HUES64 (cell line): ENCODE data around the gene TRPV4. TPM values are rescaled to one million over a fixed set of nuclear protein-coding genes. Genes with fewer than 3 reads are reported as not detected.
A peak's percentile ranks its signal among the peaks of the same experiment; 100 is the strongest.

ENCODE experiments used
- H3K27ac ChIP-seq: 2 replicates; pipeline ENCODE4 v1.7.0; 2013; ENCODE audit warnings: low read depth, low read length, inconsistent platforms
- H3K27me3 ChIP-seq: 2 replicates; pipeline ENCODE4 v1.6.1; 2013; ENCODE audit warnings: mild to moderate bottlenecking, low read length; ENCODE audit not compliant: insufficient read depth
- H3K36me3 ChIP-seq: 2 replicates; pipeline ENCODE4 v1.6.1; 2013; ENCODE audit warnings: mild to moderate bottlenecking, low read length; ENCODE audit not compliant: insufficient read depth
- H3K4me1 ChIP-seq: 2 replicates; pipeline ENCODE4 v1.6.1; 2013; ENCODE audit warnings: mild to moderate bottlenecking, low read length, moderate library complexity; ENCODE audit not compliant: insufficient read depth
- H3K4me3 ChIP-seq: 2 replicates; pipeline ENCODE4 v1.5.1; 2013; ENCODE audit warnings: mild to moderate bottlenecking, low read length, moderate library complexity
- H3K9ac ChIP-seq: 2 replicates; pipeline ENCODE4 v1.6.1; 2013; ENCODE audit warnings: mild to moderate bottlenecking, low read depth, low read length
- H3K9me3 ChIP-seq: 2 replicates; pipeline ENCODE4 v1.6.1; 2013; ENCODE audit warnings: low read depth, low read length; ENCODE audit not compliant: insufficient read depth
- WGBS: fragments of 150-250, 120-280 bp; methylation state at CpG from one replicate; pipeline ENCODE4 v1.1.7; 2013; ENCODE audit warnings: missing lambda C conversion rate; 5-methylcytosine and 5-hydroxymethylcytosine counted together
- polyA plus RNA-seq, 2 experiments: library from polyadenylated mRNA; stranded (reverse); fragments of 50-300 nt; gene quantifications; one replicate each; pipeline ENCODE4 v1.2.3, GENCODE V29; 2013

Gene TRPV4
- polyA plus RNA-seq (2013, experiment 1 of 2), result 1.7 TPM
- 2.3 TPM for polyA plus RNA-seq (2013, experiment 2 of 2)

DNA sequence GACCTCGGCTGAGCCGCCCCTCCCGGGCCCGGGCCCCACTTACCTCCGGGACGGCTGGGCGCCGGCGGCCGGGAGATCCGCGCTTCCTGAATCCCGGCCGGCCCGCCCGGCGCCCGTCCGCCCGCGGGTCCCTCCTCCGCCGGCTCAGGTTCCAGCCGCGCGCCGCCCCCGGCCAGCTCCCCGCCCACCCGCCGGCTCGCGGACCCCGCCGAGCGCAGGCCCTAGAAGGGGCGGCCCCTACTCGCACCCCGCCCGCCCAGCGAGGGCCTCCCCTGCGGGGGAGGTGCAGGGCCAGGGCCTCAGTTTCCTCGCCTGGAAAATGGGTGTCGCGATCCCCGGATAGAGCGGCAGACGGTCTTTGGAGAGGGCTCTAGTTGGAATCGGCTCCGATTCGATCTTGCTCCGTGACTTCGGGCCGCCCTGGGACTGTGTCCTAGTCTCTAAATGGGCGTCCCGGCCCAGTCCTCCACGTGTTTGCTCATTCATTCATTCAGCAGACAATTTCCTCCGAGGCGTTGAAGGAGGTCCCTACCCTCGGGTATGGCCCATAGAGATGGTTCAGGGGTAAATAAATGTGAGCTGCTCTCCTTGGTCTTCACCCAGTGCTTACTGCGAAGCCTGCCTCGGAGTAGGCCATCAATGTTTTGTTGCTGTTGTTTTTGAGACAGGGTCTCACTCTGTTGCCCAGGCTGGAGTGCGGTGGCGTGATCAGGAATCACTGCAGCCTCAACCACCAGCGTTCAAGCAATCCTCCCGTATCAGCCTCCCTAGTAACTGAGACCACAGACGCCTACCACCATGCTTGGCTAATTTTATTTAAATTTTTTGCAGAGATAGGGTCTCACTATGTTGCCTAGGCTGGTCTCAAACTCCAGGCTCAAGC, at the start of gene TRPV4:
Gene TRPV4, minus strand, starts transcription at position 92 of the 883 bp plus-strand sequence. CDS start 18,602 bp downstream, outside the sequence.
- Histone ChIP-seq H3K9ac (peak within 1 kb of the TSS; percentile 70), H3K4me1 (0 out of 2 replicates have a peak, but pooled peaks cover 3% of the 10 kb centered on the region), H3K4me3 (peak within 1 kb of the TSS; percentile 57), H3K27ac (no peak within 1 kb of the TSS), H3K36me3 (no peaks in the 10 kb centered on the region), H3K27me3 (no peaks in the 10 kb centered on the region), H3K9me3 (no peaks in the 10 kb centered on the region)
- WGBS, result 21% methylated on average over 67 of the region's 67 CpGs

DNA sequence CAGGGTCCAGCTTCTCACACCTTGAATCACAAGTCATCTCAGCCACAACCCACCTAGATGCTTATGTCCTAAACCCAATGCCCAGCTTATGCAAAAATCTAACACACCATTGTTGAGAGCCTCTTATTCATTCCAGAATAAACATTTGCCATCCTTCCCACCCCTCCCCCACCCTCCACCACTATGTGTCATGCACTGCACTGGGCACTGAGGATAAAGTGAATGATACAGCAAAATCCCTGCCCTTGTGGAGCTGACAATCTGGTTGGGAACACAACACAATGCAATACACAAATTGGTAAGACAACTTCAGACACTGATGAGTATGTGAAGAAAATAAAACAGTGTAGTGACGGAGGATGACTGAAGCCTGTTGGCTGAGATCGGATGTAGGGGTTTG, 48.6 kb upstream of the TRPV4 start:
- Histone ChIP-seq H3K4me1 (peaks cover 19% of the 10 kb centered on the region), H3K27ac (no peak overlapping the region), H3K9me3 (no peaks in the 10 kb centered on the region), H3K9ac (no peak overlapping the region), H3K36me3 (no peaks in the 10 kb centered on the region), H3K27me3 (peaks cover 6% of the 10 kb centered on the region), H3K4me3 (peak overlapping the region; percentile 96)
- 77% methylated on average over 2 of the region's 2 CpGs for WGBS

DNA sequence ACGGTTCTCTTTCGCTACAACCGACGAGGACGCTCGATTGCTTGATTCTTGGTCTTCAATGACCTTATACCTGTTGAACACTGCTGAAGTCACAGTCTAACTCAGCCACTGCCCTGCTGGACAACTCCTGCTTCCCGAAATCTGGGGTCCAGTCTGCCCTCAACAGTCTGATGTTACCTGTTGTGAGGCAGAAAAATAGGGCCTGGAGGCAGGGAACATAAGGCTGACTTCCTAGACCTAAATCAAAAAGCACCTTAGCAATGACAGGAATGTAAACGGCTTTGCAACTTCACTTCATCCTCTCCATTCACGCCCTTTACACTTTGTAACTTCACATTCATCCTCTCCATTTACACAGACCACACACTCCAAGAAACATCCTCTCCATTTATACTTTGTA, 47.7 kb upstream of the TRPV4 start:
- peaks cover 6% of the 10 kb centered on the region for H3K27me3 ChIP-seq
- 4% methylated on average over 9 of the region's 9 CpGs for WGBS
- H3K9me3 ChIP-seq, result no peaks in the 10 kb centered on the region
- peak overlapping the region; percentile 9 for H3K9ac ChIP-seq
- H3K36me3 ChIP-seq, result no peaks in the 10 kb centered on the region
- peak overlapping the region; percentile 43; the same call in 1 of the 2 replicates for H3K27ac ChIP-seq
- peak overlapping the region; percentile 96 for H3K4me3 ChIP-seq
- peaks cover 19% of the 10 kb centered on the region for H3K4me1 ChIP-seq

DNA sequence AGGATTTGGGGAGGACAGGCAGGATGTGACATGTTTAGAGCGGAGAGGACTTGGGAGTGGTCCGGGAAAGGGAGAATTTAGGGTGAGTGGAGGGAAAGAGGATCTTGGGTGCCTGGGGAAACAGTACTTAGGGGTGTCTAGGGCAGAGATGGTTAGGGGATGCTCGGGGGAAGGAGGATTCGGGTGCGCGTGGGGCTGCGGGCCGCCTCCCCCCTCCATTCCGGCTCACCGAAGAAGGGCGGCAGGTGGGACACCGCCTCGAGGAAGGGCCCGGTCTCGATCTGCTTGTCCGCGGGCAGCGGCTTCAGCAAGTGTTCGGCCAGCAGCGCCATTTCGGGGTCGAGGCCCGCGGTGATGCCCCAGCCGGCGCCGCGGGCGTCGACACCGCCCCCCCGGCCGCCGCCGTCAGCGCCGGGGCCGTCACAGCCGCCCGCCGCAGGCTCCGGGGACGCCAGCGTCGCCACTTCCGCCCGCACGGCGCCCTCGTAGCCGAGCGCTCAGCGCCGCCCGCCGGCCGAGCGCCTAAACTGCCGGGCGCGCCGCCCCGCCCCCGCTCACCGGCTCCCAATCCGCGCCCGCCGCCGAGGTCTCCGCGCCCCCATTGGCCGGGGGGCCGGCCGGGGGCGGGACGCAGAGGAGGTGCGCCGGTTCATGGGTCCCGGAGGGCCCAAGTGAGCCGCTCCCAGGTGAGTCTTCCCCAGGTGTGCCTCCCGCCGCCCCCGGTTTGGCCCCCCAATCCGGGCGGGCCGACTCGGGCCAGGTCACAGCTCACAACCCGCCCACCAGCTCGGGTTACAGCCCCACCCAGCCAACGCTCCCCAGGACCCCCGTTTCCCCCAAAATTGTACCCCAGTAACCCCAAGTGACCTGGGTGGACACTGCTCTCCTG, 47.1 kb upstream of the TRPV4 start, which contains the start of gene GLTP:
Gene GLTP, minus strand, starts transcription at position 499 of the 889 bp plus-strand sequence. Its CDS starts 167 bp downstream, at position 332.
- H3K9ac ChIP-seq, result peak within 1 kb of the TSS; percentile 77
- peaks cover 19% of the 10 kb centered on the region for H3K4me1 ChIP-seq
- peaks cover 6% of the 10 kb centered on the region for H3K27me3 ChIP-seq
- H3K4me3 ChIP-seq, result peak within 1 kb of the TSS; percentile 96
- WGBS, result under 1% methylated on average over 92 of the region's 92 CpGs
- no peaks in the 10 kb centered on the region for H3K9me3 ChIP-seq
- H3K27ac ChIP-seq, result peak within 1 kb of the TSS; percentile 43; the same call in 1 of the 2 replicates
- no peaks in the 10 kb centered on the region for H3K36me3 ChIP-seq

DNA sequence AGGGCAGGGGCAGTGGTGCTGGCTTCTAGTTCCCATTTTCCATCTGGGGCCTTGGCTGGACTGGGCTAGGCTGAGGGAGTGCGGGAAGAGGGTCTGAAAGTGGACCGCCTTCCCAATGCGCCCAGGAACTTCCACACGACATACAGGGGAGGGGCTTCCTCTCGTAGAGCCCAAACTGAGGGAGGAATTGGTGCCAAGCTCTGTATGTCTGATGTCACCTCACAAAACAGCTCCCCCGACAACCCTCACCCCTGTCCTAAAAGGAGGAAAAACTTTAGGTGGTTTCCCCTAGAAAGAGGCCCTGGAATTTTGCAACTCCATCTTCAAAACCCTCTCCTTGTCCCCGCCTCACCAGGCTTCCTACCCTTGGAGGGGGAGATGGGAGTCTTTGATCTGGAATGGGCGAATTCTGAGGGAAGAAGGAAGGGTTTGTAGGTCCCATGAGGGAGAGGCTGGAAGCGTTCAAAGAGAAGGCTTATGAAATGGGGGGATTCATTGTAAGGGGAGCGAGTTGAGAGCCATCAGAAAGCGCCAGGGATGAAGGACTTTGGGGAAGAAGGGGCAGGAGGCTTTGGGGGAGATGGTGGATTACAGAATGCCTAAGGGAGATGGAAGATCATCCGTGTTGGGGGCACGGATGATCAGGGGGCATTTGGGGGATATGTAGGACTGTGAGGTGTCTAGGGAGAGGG, 46.3 kb upstream of the TRPV4 start:
- peak overlapping the region; percentile 96 for H3K4me3 ChIP-seq
- peak overlapping the region; percentile 77 for H3K9ac ChIP-seq
- no peaks in the 10 kb centered on the region for H3K9me3 ChIP-seq
- WGBS, result 6% methylated on average over 13 of the region's 13 CpGs
- no peak overlapping the region for H3K27ac ChIP-seq
- H3K36me3 ChIP-seq, result no peaks in the 10 kb centered on the region
- peaks cover 6% of the 10 kb centered on the region for H3K27me3 ChIP-seq
- H3K4me1 ChIP-seq, result peaks cover 19% of the 10 kb centered on the region

DNA sequence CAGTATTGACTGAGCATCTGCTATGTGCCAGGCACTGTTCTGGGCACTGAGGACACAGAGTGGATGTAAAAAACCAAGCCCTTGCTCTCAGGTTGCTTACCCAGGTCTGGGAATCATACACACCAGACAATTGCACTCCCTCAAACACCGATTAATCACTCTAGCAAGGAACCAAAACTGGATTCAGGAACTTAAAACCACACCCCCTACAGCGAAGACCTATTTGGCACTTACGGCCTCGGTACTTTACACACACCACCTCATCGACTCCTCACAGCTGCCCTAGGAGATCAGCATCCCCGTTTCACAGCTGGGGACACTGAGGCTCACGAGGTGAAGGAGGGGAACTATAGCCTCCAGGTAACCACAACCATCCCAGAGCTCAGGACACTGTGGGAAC, 45.6 kb upstream of the TRPV4 start:
- Histone ChIP-seq H3K36me3 (no peaks in the 10 kb centered on the region), H3K27ac (no peak overlapping the region), H3K9ac (no peak overlapping the region), H3K4me3 (peak overlapping the region; percentile 96), H3K9me3 (no peaks in the 10 kb centered on the region), H3K4me1 (peaks cover 19% of the 10 kb centered on the region), H3K27me3 (peaks cover 6% of the 10 kb centered on the region)
- 77% methylated on average over 7 of the region's 7 CpGs for WGBS

DNA sequence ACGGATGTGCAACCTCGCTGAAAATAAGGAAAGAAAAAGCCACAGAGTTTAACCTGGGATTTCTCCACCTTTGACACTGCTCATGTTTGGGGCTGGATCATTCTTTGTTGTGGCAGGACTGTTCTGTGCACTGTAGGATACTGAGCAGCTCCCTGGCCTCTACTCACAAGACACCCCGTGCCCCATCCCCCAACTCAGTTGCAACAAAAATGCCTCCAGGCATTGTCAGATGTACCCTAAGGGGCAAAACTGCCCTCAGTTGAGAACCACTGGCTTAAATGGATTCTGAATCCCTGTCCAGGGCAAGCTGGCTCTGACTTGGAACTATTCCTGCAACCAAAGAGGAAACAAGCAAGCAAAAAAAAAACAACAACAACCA, 45.0 kb upstream of the TRPV4 start:
- Histone ChIP-seq H3K9ac (no peak overlapping the region), H3K4me1 (peaks cover 19% of the 10 kb centered on the region), H3K36me3 (no peaks in the 10 kb centered on the region), H3K27ac (no peak overlapping the region), H3K9me3 (no peaks in the 10 kb centered on the region), H3K4me3 (no peak overlapping the region), H3K27me3 (peaks cover 6% of the 10 kb centered on the region)
- 77% methylated on average over 3 of the region's 3 CpGs for WGBS

DNA sequence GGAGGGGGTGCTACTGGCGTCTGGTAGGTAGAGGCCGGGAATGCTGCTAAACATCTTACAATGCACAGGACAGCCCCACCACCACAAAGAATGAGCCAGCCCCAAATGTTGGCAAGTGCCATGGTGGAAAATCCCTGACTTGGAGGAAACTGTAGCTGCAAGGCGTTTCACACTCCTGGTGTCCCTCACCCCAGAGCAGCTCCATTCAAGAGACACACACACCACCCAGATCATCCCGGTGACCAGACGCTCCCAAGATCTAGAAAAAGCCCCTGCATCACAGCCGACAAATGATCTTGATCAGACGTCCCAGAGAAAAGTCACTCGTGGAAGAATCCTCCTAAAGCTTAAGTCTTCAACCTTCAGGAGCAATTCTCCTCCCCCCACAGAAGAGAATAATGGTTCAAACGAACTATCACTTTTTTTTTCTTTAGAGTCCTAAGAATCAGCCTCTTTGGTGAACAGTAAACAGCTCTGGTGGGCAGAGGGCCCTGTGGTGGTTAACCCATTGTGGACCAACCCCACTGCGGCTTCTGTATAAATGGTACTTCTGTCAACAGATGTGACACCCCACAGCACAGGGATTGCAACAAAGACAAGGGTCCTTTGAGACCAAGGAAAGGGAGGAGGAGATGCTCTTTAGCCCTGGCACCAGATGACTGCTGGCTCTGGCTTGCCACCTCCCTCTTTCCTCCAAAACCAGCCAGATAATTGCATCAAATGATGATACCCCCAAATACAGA, 44.5 kb upstream of the TRPV4 start:
- 70% methylated on average over 10 of the region's 10 CpGs for WGBS
- Histone ChIP-seq H3K27me3 (peaks cover 6% of the 10 kb centered on the region), H3K9ac (no peak overlapping the region), H3K9me3 (no peaks in the 10 kb centered on the region), H3K4me1 (peaks cover 19% of the 10 kb centered on the region), H3K4me3 (no peak overlapping the region), H3K36me3 (no peaks in the 10 kb centered on the region), H3K27ac (no peak overlapping the region)

DNA sequence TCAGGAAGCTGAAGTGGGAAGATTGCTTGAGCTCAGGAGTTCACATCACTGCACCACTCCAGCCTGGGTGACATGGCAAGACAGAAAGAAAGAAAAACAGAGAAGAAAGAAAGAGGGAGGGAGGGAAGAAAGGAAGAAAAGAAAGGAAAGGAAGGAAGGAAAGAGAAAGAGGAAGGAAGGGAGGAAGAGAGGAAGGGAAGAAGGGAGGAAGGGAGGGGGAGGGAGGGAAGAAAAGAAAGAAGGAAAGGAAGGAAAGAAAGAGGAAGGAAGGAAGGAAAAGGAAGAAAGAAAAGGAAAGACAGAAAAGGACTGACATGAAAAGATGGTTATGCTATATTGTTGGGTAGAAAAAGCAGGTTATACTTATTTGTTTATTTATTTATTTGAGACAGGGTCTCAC, 43.2 kb upstream of the TRPV4 start:
- H3K9ac ChIP-seq, result no peak overlapping the region
- no peaks in the 10 kb centered on the region for H3K9me3 ChIP-seq
- H3K27me3 ChIP-seq, result peaks cover 6% of the 10 kb centered on the region
- no peaks in the 10 kb centered on the region for H3K36me3 ChIP-seq
- H3K27ac ChIP-seq, result no peak overlapping the region
- H3K4me3 ChIP-seq, result no peak overlapping the region
- H3K4me1 ChIP-seq, result peaks cover 21% of the 10 kb centered on the region

DNA sequence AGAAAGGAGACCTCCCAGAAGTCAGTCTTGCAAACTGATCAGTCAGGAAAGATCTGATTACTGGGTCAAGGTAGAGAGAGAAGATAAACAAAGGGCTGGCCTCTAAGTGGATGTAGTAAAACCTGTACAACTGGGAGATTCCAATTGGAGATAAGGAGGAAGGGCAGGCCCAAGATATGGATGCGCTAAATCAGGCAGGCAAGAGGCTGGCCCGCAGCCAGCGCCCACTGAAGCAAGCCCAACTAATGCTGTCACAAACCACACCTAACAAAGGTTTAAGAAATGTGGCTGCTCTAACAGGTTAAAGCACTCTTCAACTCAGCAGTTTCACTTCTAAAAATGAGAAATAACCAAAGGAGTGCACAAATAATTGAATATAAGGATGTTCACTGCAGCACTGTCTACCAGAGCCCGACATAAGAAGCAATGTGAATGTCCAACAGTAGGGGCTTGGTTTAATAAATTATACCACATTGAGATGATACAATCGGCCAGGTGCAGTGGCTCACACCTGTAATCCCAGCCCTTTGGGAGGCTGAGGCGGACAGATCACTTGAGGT, 42.5 kb upstream of the TRPV4 start:
- Histone ChIP-seq H3K4me3 (no peak overlapping the region), H3K4me1 (peaks cover 15% of the 10 kb centered on the region), H3K27ac (no peak overlapping the region), H3K9me3 (no peaks in the 10 kb centered on the region), H3K27me3 (peaks cover 6% of the 10 kb centered on the region), H3K36me3 (no peaks in the 10 kb centered on the region), H3K9ac (no peak overlapping the region)
- 89% methylated on average over 6 of the region's 6 CpGs for WGBS
